HT1080 (cell line): ENCODE data around the gene TMEM116. TPM values are rescaled to one million over a fixed set of nuclear protein-coding genes. Genes with fewer than 3 reads are reported as not detected.
A peak's percentile ranks its signal among the peaks of the same experiment; 100 is the strongest.
"Not testable (repeated sequence)": the region's sequence is repeated elsewhere in the genome, so short reads cannot be mapped to it uniquely, and the experiment has no call there.

Source experiments
- DNase-seq: peaks from one replicate; pipeline ENCODE4 v3.0.0-alpha.2; 2015; ENCODE audit warnings: low read depth
- polyA plus RNA-seq, 2 experiments: library from polyadenylated mRNA; depleted of rRNA; stranded (reverse); fragments of >200 nt; gene quantifications; 2 replicates each; pipeline ENCODE4 v1.2.3, GENCODE V29; 2015
- total RNA-seq: library from RNA; depleted of rRNA; stranded (reverse); fragments of >200 nt; shearing (Covaris generic); gene quantifications from 2 replicates; pipeline ENCODE4 v1.2.3, GENCODE V29; 2014; rRNA removed

The TMEM116 gene
- total RNA-seq = 4.7 and 6.2 TPM in 2 replicates
- 10.0 and 12.7 TPM in 2 replicates for polyA plus RNA-seq (2015; cell fraction: cytosol; rRNA removed)
- polyA plus RNA-seq (2015; cell fraction: nucleus; rRNA removed) = 8.7 and 11.7 TPM in 2 replicates

GRCh38 chr12:112012775-112013600 lies at the start of gene TMEM116, which contains the start of gene ERP29:
Gene TMEM116 (minus strand): TSS chr12:112013165. CDS start chr12:112005270, 7,895 bp downstream.
Gene ERP29 (plus strand): TSS chr12:112013426. CDS start chr12:112013466, 40 bp downstream.
- peak; percentile 97 for DNase-seq

GRCh38 chr12:112061137-112061536 lies 48.2 kb upstream of the TMEM116 start:
- DNase-seq = no peak

GRCh38 chr12:112049351-112049750 lies 36.4 kb upstream of the TMEM116 start:
- DNase-seq = no peak

GRCh38 chr12:112046003-112046402 lies 33.0 kb upstream of the TMEM116 start:
- DNase-seq = no peak

- DNase-seq = not testable (repeated sequence)
Observed at GRCh38 chr12:112036614-112037013, 23.6 kb upstream of the TMEM116 start.

GRCh38 chr12:112035219-112035785 lies 22.3 kb upstream of the TMEM116 start:
- DNase-seq = no peak

GRCh38 chr12:112032292-112032691 lies 19.3 kb upstream of the TMEM116 start:
- no peak for DNase-seq

- no peak for DNase-seq
Observed at GRCh38 chr12:112031472-112031871, 18.5 kb upstream of the TMEM116 start.

GRCh38 chr12:112029301-112029700 lies 16.3 kb upstream of the TMEM116 start:
- no peak for DNase-seq

- no peak for DNase-seq
Observed at GRCh38 chr12:112025808-112026375, 12.9 kb upstream of the TMEM116 start.

GRCh38 chr12:112023759-112024396 lies 10.9 kb upstream of the TMEM116 start:
- no peak for DNase-seq

- no peak for DNase-seq
Observed at GRCh38 chr12:112022241-112023016, 9.5 kb upstream of the TMEM116 start.

GRCh38 chr12:112020947-112021457 lies 8.0 kb upstream of the TMEM116 start:
- DNase-seq = no peak

- DNase-seq = peak; percentile 83
Observed at GRCh38 chr12:112018571-112019237, 5.7 kb upstream of the TMEM116 start.

- no peak for DNase-seq
Observed at GRCh38 chr12:112017041-112017440, 4.1 kb upstream of the TMEM116 start.

- DNase-seq = no peak
Observed at GRCh38 chr12:112015938-112016337, 3.0 kb upstream of the TMEM116 start.

GRCh38 chr12:112013601-112014402 lies 837 bp upstream of the TMEM116 start:
- DNase-seq = peak; percentile 70

- no peak for DNase-seq
Observed at GRCh38 chr12:112011685-112012084, 1.3 kb downstream of the TMEM116 start.
